GM23248 (cell line): ENCODE measurements around the gene KAT2B. TPM values are rescaled to one million over a fixed set of nuclear protein-coding genes. Genes with fewer than 3 reads are reported as not detected.

Source experiments
- DNase-seq: peaks from one replicate; pipeline ENCODE4 v3.0.0-alpha.2; 2015
- H2AFZ ChIP-seq: fragments of 200-600 bp; sonication (generic); 2 replicates; pipeline ENCODE4 v1.6.1; 2016; ENCODE audit warnings: antibody characterized with exemption
- H3F3A ChIP-seq: fragments of 200-600 bp; sonication (generic); 2 replicates; pipeline ENCODE4 v1.6.1; 2016; ENCODE audit warnings: mild to moderate bottlenecking, antibody characterized with exemption, mixed run types; ENCODE audit not compliant: insufficient read depth
- H3K27ac ChIP-seq: fragments of 200-600 bp; sonication (generic); 2 replicates; pipeline ENCODE4 v1.5.1; 2016; ENCODE audit warnings: mild to moderate bottlenecking
- H3K27me3 ChIP-seq: fragments of 200-600 bp; sonication (generic); replicated peaks from 2 replicates; pipeline ENCODE4 v1.6.1; 2016; ENCODE audit warnings: mild to moderate bottlenecking; ENCODE audit not compliant: insufficient read depth
- H3K36me3 ChIP-seq: fragments of 200-600 bp; sonication (generic); 2 replicates; pipeline ENCODE4 v1.6.1; 2016; ENCODE audit warnings: low read depth, mild to moderate bottlenecking
- H3K4me1 ChIP-seq: fragments of 200-600 bp; sonication (generic); 2 replicates; pipeline ENCODE4 v1.6.1; 2016; ENCODE audit warnings: mild to moderate bottlenecking; ENCODE audit not compliant: insufficient read depth
- H3K4me2 ChIP-seq: fragments of 200-600 bp; sonication (generic); one replicate; pipeline ENCODE4 v1.6.1; 2016; ENCODE audit warnings: mild to moderate bottlenecking; ENCODE audit not compliant: unreplicated experiment
- H3K4me3 ChIP-seq: fragments of 200-600 bp; sonication (generic); 2 replicates; pipeline ENCODE4 v1.5.1; 2016; ENCODE audit warnings: mild to moderate bottlenecking
- H3K79me2 ChIP-seq: fragments of 200-600 bp; sonication (generic); 2 replicates; pipeline ENCODE4 v1.6.1; 2016; ENCODE audit warnings: mild to moderate bottlenecking; ENCODE audit not compliant: insufficient read depth
- H3K9ac ChIP-seq: fragments of 200-600 bp; sonication (generic); 2 replicates; pipeline ENCODE4 v1.6.1; 2016; ENCODE audit warnings: mild to moderate bottlenecking
- H3K9me2 ChIP-seq: fragments of 200-600 bp; sonication (generic); 2 replicates; pipeline ENCODE4 v1.6.1; 2016; ENCODE audit warnings: mixed run types, mild to moderate bottlenecking, moderate library complexity; ENCODE audit not compliant: insufficient read depth
- H3K9me3 ChIP-seq: fragments of 200-600 bp; sonication (generic); one replicate; pipeline ENCODE4 v1.6.1; 2017; ENCODE audit warnings: low read depth
- H4K20me1 ChIP-seq: fragments of 200-600 bp; sonication (generic); 2 replicates; pipeline ENCODE4 v1.6.0; 2016; ENCODE audit not compliant: insufficient read depth
- EZH2 ChIP-seq: fragments of 200-600 bp; sonication (generic); IDR thresholded peaks from 2 replicates; pipeline ENCODE4 v1.6.1; 2018; ENCODE audit warnings: antibody characterized with exemption, mild to moderate bottlenecking; ENCODE audit not compliant: insufficient read depth, poor library complexity, severe bottlenecking
- EZH2phosphoT487 ChIP-seq: fragments of 200-600 bp; sonication (generic); IDR thresholded peaks from 2 replicates; pipeline ENCODE4 v1.6.1; 2018; ENCODE audit warnings: antibody characterized with exemption, moderate library complexity, mild to moderate bottlenecking, low read depth; ENCODE audit not compliant: insufficient read depth
- WGBS, 2 experiments: methylation state at CpG; one replicate each; pipeline ENCODE4 v1.1.6; 2015 to 2017; ENCODE audit warnings: low lambda C conversion rate in 2 of 2, low coverage in 1 of 2; ENCODE audit errors: missing lambda C conversion rate in 2 of 2; 5-methylcytosine and 5-hydroxymethylcytosine counted together
- in situ Hi-C: fragments of 300-500 bp; cut with MboI; formaldehyde crosslinking; loops from 2 replicates; pipeline ENCODE4 v1.15.0; 2020
- polyA plus RNA-seq: library from polyadenylated mRNA; unstranded; fragments of >200 nt; fragmentation: Nextera tagmentation; extraction: Ambion mirVana; gene quantifications from 2 replicates; pipeline ENCODE4 v1.2.1, GENCODE V29; 2016
- total RNA-seq: library from RNA; depleted of rRNA; stranded (reverse); fragments of >200 nt; shearing (Covaris generic); gene quantifications from 2 replicates; pipeline ENCODE4 v1.2.3, GENCODE V29; 2014

Gene KAT2B
- total and polyA plus RNA-seq, 2 experiments from 2014 or later: 1.5 to 13.5 TPM

DNA sequence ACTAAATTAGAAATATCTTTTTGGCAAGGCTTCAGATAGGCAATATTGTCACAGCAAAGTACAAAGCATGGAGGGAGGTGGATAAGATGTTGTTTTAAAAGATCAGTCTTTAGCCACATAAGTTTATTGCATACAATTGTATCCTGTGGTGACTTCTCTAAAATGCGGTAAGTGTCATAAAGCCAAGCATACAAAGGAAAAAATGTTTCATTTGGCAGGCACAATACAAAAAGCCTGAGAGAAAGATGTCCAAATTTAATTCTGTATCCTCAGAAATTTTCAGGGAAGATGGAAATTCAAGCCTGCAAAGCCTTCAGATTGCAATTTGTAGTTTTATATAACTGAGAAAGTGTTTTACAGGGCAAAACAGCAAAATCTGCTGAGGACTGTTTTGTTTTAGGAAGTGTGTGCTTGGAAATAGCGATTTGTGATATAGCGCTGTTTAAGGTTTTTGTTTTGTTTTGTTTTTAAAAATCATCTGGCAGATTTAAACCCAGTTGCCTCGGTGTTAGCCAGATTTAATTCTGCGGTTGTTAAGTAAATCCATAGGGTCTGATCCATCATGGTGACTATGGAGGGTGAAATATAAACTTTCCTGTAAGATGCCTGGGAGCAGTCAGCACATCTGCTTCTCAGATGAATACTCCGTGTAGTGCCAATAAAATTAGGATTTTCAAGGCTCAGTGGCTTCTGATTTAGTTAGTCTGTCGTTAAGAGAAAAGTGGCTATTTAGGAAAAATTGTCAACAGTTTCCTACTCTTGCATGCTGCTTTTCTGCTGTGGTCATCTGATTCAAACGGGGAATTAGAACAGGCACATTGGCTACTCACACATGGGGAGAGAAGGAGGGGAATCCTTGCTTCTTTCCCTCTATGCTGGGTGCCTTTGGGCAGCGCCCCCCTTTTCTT lies 8.0 kb downstream of the KAT2B start:
- Histone ChIP-seq H3K27me3 (no peaks in the 10 kb centered on the region), H3K36me3 (no peaks in the 10 kb centered on the region), H3K4me1 (peaks cover 19% of the 10 kb centered on the region), H3K9me2 (no peaks in the 10 kb centered on the region), H3K4me3 (peak overlapping the region; percentile 38), H3K9ac (peak overlapping the region; percentile 39; the same call in 1 of the 2 replicates), H3F3A (no peaks in the 10 kb centered on the region), H3K4me2 (peak overlapping the region; percentile 67), H3K27ac (0 out of 2 replicates have a peak overlapping the region, but pooled peaks have one; percentile 7), H3K9me3 (no peaks in the 10 kb centered on the region), H2AFZ (peak overlapping the region; percentile 79), H4K20me1 (no peaks in the 10 kb centered on the region), H3K79me2 (no peaks in the 10 kb centered on the region)
- DNase-seq: peak; percentile 45
- in situ Hi-C loops: no loop called here
- 14 to 18% methylated on average over 9 of the region's 9 CpGs for WGBS, 2 experiments
- TF ChIP-seq EZH2 (no peak), EZH2phosphoT487 (no peak)

DNA sequence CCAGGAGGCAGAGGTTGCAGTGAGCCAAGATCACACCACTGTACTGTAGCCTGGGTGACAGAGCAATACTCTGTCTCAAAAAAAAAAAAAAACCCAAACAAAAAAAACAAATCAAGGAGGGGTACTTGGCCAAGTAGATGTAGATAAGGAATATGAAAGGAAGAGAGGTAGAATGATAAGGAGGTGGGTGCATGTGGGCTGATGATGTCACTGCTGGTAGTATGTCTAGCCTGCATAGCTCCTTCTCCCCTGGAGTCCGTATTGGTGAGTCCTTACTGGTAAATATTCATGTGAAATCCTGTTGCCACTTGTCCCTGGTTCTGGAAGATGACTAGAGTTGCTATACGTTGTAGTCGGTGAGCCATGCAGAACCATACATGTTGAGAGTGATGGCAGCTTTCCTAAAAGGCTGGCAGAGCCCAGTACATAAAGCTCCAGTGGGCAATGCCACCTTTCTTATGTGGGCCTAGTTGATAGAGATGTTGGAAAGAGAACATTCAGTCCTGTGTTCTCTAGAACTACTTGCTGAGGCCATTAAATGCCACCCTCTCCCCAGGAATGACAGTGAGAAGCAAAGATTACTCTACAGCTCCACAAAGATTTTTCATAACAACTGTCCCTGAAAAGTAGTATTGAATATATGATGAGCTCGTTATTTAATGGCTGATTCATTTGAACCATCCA lies 11.0 kb downstream of the KAT2B start:
- Histone ChIP-seq H3K9me3 (no peaks in the 10 kb centered on the region), H3K9ac (no peak overlapping the region), H3K4me2 (no peak overlapping the region), H3K9me2 (no peaks in the 10 kb centered on the region), H2AFZ (no peak overlapping the region), H4K20me1 (no peaks in the 10 kb centered on the region), H3K79me2 (no peaks in the 10 kb centered on the region), H3K27me3 (no peaks in the 10 kb centered on the region), H3K4me3 (no peak overlapping the region), H3F3A (peaks cover 22% of the 10 kb centered on the region), H3K36me3 (no peaks in the 10 kb centered on the region), H3K27ac (no peak overlapping the region), H3K4me1 (peaks cover 24% of the 10 kb centered on the region)
- DNase-seq: no peak
- WGBS, 2 experiments: 98% methylated on average over 4 of the region's 4 CpGs
- TF ChIP-seq EZH2phosphoT487 (no peak), EZH2 (no peak)
- in situ Hi-C loops: no loop called here

DNA sequence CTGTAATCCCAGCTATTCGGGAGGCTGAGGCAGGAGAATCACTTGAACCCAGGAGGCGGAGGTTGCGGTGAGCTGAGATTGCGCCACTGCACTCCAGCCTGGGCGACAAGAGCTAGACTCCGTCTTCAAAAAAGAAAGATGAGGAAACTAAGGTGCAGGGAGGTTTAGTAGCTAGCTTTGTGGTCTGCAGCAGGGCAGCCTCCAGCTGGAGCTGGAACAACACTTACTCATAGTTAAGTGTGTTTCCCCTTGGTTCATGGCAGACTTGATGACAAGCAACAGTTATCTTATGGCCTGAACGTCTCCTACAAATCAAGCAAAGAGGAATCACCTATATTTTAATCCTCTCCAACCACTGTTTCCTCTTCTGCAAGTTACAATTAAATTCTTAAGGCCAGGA lies 12.6 kb downstream of the KAT2B start:
- in situ Hi-C loops: no loop called here
- H3K27ac ChIP-seq: no peak overlapping the region
- WGBS, 2 experiments: 98% methylated on average over 7 of the region's 7 CpGs

DNA sequence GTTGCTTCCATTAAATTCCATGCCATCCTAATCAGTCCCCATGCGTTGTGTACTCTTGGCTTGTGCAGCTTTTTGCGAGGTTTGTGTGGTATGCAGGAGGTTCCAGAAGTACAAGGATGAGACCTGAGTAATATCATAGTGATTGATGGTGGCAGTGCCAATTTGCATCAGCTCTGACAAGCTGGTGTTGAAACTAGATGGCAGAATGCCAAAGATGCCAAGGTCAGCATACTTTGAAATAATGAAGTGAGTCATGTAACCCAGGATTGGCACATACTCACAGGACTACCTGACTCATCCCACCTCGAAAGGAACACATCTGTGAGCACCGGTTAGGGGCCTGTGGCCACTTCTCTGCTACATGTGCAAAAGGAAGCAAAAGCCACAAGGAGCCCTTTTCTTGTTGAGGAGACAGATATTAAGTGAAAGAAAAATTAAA lies 14.3 kb downstream of the KAT2B start:
- Histone ChIP-seq H3K9me2 (no peaks in the 10 kb centered on the region), H3K79me2 (no peaks in the 10 kb centered on the region), H3K4me2 (peak overlapping the region; percentile 41), H3K27ac (no peak overlapping the region), H3K27me3 (no peaks in the 10 kb centered on the region), H3K4me3 (no peak overlapping the region), H3K9me3 (no peaks in the 10 kb centered on the region), H3F3A (peaks cover 37% of the 10 kb centered on the region), H3K4me1 (peaks cover 28% of the 10 kb centered on the region), H2AFZ (no peak overlapping the region), H3K9ac (no peak overlapping the region), H3K36me3 (no peaks in the 10 kb centered on the region), H4K20me1 (no peaks in the 10 kb centered on the region)
- peak; percentile 86 for DNase-seq
- in situ Hi-C loops: no loop called here
- TF ChIP-seq EZH2phosphoT487: no peak
- no peak for TF ChIP-seq EZH2
- 14 to 17% methylated on average over 4 of the region's 4 CpGs for WGBS, 2 experiments

More for the DNA sequence above, 12.6 kb downstream of the KAT2B start:
- Histone ChIP-seq H3K36me3 (no peaks in the 10 kb centered on the region), H3K9me2 (no peaks in the 10 kb centered on the region), H4K20me1 (no peaks in the 10 kb centered on the region), H3K27me3 (no peaks in the 10 kb centered on the region), H3K9ac (no peak overlapping the region), H3K4me1 (peaks cover 35% of the 10 kb centered on the region), H3F3A (peaks cover 37% of the 10 kb centered on the region), H3K4me2 (no peak overlapping the region), H2AFZ (no peak overlapping the region), H3K79me2 (no peaks in the 10 kb centered on the region), H3K4me3 (no peak overlapping the region), H3K9me3 (no peaks in the 10 kb centered on the region)
- no peak for DNase-seq
- TF ChIP-seq EZH2 (no peak), EZH2phosphoT487 (no peak)
